OCI-LY3 (cell line): ENCODE results near the gene PKD2L1.

Source experiments
- CTCF ChIP-seq: fragments of 200-600, 300-600 bp; sonication (generic); IDR thresholded peaks from 2 replicates; pipeline ENCODE4 v1.5.1; 2014; ENCODE audit warnings: antibody characterized with exemption, low read length, low read depth
- EZH2phosphoT487 ChIP-seq: fragments of 200-600 bp; shearing (Covaris generic); IDR thresholded peaks from 2 replicates; pipeline ENCODE4 v1.6.1; 2018; ENCODE audit warnings: antibody characterized with exemption, mixed run types, low read depth

GRCh38 chr10:100293066-100293465 lies 37.0 kb downstream of the PKD2L1 start:
- TF ChIP-seq CTCF: no peak
- TF ChIP-seq EZH2phosphoT487: no peak
